ENCODE data around the gene KDELR3. TPM values are rescaled to one million over a fixed set of nuclear protein-coding genes. Genes with fewer than 3 reads are reported as not detected.

KDELR3 gene
- polyA plus RNA-seq, 1 of the 3 experiments (the other 2 are of a cell fraction) = 17.1 TPM

- Histone ChIP-seq H3K4me2 (no peak within 1 kb of the TSS; the same call in 1 of the 2 replicates), H3K79me2 (ENCODE audit: insufficient read depth) (no peaks in the 10 kb centered on the region), H4K20me1 (ENCODE audit: insufficient read depth) (no peaks in the 10 kb centered on the region), H3K27ac (ENCODE audit: low read depth in 2 of 2, low read length in 1 of 2) (no peak within 1 kb of the TSS), H3K9me3 (no peaks in the 10 kb centered on the region), H3K36me3 (replicated peaks in 1 of 2; ENCODE audit: control insufficient read depth in 1 of 2, insufficient read depth in 2 of 2, low read length in 1 of 2) (no peaks in the 10 kb centered on the region), H3K9me2 (no peaks in the 10 kb centered on the region), H3K27me3 (ENCODE audit: insufficient read depth) (no peaks in the 10 kb centered on the region; the same call in 1 of the 2 replicates), H3F3A (replicated peaks; ENCODE audit: insufficient read depth) (no peaks in the 10 kb centered on the region), H3K4me1 (ENCODE audit: control insufficient read depth in 1 of 2, insufficient read depth in 2 of 2, low read depth in 1 of 2, low read length in 1 of 2) (peaks cover 0 to 11% of the 10 kb centered on the region in 2 experiments; a peak in 1 of 4 replicates), H3K4me3 (ENCODE audit: low read depth in 2 of 2, low read length in 1 of 2) (peak within 1 kb of the TSS in 1 of 2 experiments; percentile 39; a peak in 2 of 4 replicates), H3K9ac (no peak within 1 kb of the TSS), H2AFZ (ENCODE audit: low read depth) (no peak within 1 kb of the TSS)
- no peak for DNase-seq
- POLR2A ChIA-PET = no interaction called here
- WGBS (ENCODE audit: low lambda C conversion rate) = no CpG with 5 or more reads among the region's 76 CpGs
- TF ChIP-seq RAD21 (IDR thresholded peaks at IDR 0.05; ENCODE audit: low read length) (no peak), CHD2 (IDR thresholded peaks at IDR 0.05; ENCODE audit: low read length, partially characterized antibody) (no peak), EP300 (IDR thresholded peaks at IDR 0.05; ENCODE audit: borderline replicate concordance in 1 of 2, low read depth in 1 of 2, low read length in 1 of 2) (no peak), ELF1 (IDR thresholded peaks at IDR 0.05) (no peak), POLR2AphosphoS5 (IDR thresholded peaks at IDR 0.05; ENCODE audit: low read depth, low read length) (no peak), SMC3 (IDR thresholded peaks at IDR 0.05; ENCODE audit: low read depth, low read length) (no peak), USF1 (IDR thresholded peaks at IDR 0.05; ENCODE audit: borderline replicate concordance, low read depth) (no peak), USF2 (IDR thresholded peaks at IDR 0.05; ENCODE audit: borderline replicate concordance, low read depth, low read length) (no peak)
- CTCF ChIA-PET = no interaction called here
Observed at GRCh38 chr22:38455076-38455529, 12.8 kb upstream of the KDELR3 start, which contains the start of gene KCNJ4. Gene KCNJ4 (minus strand): TSS chr22:38455199. CDS start chr22:38428132, 27,067 bp downstream.

GRCh38 chr22:38455530-38456271, 12.2 kb upstream of the KDELR3 start:
- 0% methylated on average over 8 of the region's 90 CpGs for WGBS (ENCODE audit: low lambda C conversion rate)
- H3K36me3 ChIP-seq (replicated peaks in 1 of 2; ENCODE audit: control insufficient read depth in 1 of 2, insufficient read depth in 2 of 2, low read length in 1 of 2) = no peaks in the 10 kb centered on the region
- no peak overlapping the region for H3K27ac ChIP-seq (ENCODE audit: low read depth in 2 of 2, low read length in 1 of 2)
- CTCF ChIA-PET = no interaction called here
- H2AFZ ChIP-seq (ENCODE audit: low read depth) = no peak overlapping the region
- H3K27me3 ChIP-seq (ENCODE audit: insufficient read depth) = no peaks in the 10 kb centered on the region; the same call in 1 of the 2 replicates
- no peaks in the 10 kb centered on the region for H3K9me3 ChIP-seq
- TF ChIP-seq TCF12 (IDR thresholded peaks at IDR 0.05) = no peak
- peak; percentile 34; the same call in 1 of the 2 replicates for TF ChIP-seq JUND (IDR thresholded peaks at IDR 0.05)
- no peak for TF ChIP-seq EZH2phosphoT487 (IDR thresholded peaks at IDR 0.05; ENCODE audit: borderline replicate concordance, low read depth)
- no peak for TF ChIP-seq CHD2 (IDR thresholded peaks at IDR 0.05; ENCODE audit: low read length, partially characterized antibody)
- no peak for TF ChIP-seq RAD21 (IDR thresholded peaks at IDR 0.05; ENCODE audit: low read length)
- H4K20me1 ChIP-seq (ENCODE audit: insufficient read depth) = no peaks in the 10 kb centered on the region
- POLR2A ChIA-PET = no interaction called here
- no peaks in the 10 kb centered on the region for H3K79me2 ChIP-seq (ENCODE audit: insufficient read depth)
- peaks cover 0 to 11% of the 10 kb centered on the region in 2 experiments; a peak in 1 of 4 replicates for H3K4me1 ChIP-seq (ENCODE audit: control insufficient read depth in 1 of 2, insufficient read depth in 2 of 2, low read depth in 1 of 2, low read length in 1 of 2)
- H3K9me2 ChIP-seq = no peaks in the 10 kb centered on the region
- H3K9ac ChIP-seq = no peak overlapping the region
- no peaks in the 10 kb centered on the region for H3F3A ChIP-seq (replicated peaks; ENCODE audit: insufficient read depth)
- peak overlapping the region in 1 of 2 experiments; percentile 39; a peak in 2 of 4 replicates for H3K4me3 ChIP-seq (ENCODE audit: low read depth in 2 of 2, low read length in 1 of 2)
- peak; percentile 86 for DNase-seq
- H3K4me2 ChIP-seq = no peak overlapping the region; the same call in 1 of the 2 replicates
